Measurements from ENCODE around the gene DCHS1.
"Not testable (repeated sequence)": the region's sequence is repeated elsewhere in the genome, so short reads cannot be mapped to it uniquely, and the experiment has no call there.

DCHS1 gene

GRCh38 chr11:6655790-6656583 lies at the start of gene DCHS1:
Gene DCHS1 (minus strand): TSS chr11:6655809. CDS start chr11:6641613, 14,196 bp downstream.
- in situ Hi-C loops (cut with HindIII; ENCODE audit: low sequenced_read_pairs): no loop called here

GRCh38 chr11:6703247-6704063 lies 47.8 kb upstream of the DCHS1 start:
- in situ Hi-C loops (cut with HindIII; ENCODE audit: low sequenced_read_pairs): loop anchor here (5.0 kb wide), 1 partner anchor 51 kb away; no protein-coding TSS in a partner anchor

GRCh38 chr11:6701955-6702354 lies 46.3 kb upstream of the DCHS1 start:
- in situ Hi-C loops (cut with HindIII; ENCODE audit: low sequenced_read_pairs): loop anchor here (5.0 kb wide), 1 partner anchor 50 kb away; no protein-coding TSS in a partner anchor

GRCh38 chr11:6695377-6695776 lies 39.8 kb upstream of the DCHS1 start:
- in situ Hi-C loops (cut with HindIII; ENCODE audit: low sequenced_read_pairs): no loop called here

- in situ Hi-C loops (cut with HindIII; ENCODE audit: low sequenced_read_pairs): no loop called here
Measured at GRCh38 chr11:6694229-6694535, 38.6 kb upstream of the DCHS1 start.

- in situ Hi-C loops (cut with HindIII; ENCODE audit: low sequenced_read_pairs): no loop called here
Measured at GRCh38 chr11:6693342-6694228, 38.0 kb upstream of the DCHS1 start.

- in situ Hi-C loops (cut with HindIII; ENCODE audit: low sequenced_read_pairs): no loop called here
Measured at GRCh38 chr11:6692128-6692527, 36.5 kb upstream of the DCHS1 start.

GRCh38 chr11:6690431-6691132 lies 35.0 kb upstream of the DCHS1 start:
- in situ Hi-C loops (cut with HindIII; ENCODE audit: low sequenced_read_pairs): not testable (repeated sequence)

GRCh38 chr11:6687876-6688275 lies 32.3 kb upstream of the DCHS1 start:
- in situ Hi-C loops (cut with HindIII; ENCODE audit: low sequenced_read_pairs): no loop called here

- in situ Hi-C loops (cut with HindIII; ENCODE audit: low sequenced_read_pairs): no loop called here
Measured at GRCh38 chr11:6686006-6686405, 30.4 kb upstream of the DCHS1 start.

GRCh38 chr11:6684068-6684467 lies 28.5 kb upstream of the DCHS1 start:
- in situ Hi-C loops (cut with HindIII; ENCODE audit: low sequenced_read_pairs): not testable (repeated sequence)

GRCh38 chr11:6682936-6683861 lies 27.6 kb upstream of the DCHS1 start, which contains the start of gene MRPL17:
Gene MRPL17 (minus strand): TSS chr11:6683340. CDS start chr11:6683296, 44 bp downstream.
- in situ Hi-C loops (cut with HindIII; ENCODE audit: low sequenced_read_pairs): no loop called here

GRCh38 chr11:6682591-6682935 lies 27.0 kb upstream of the DCHS1 start:
- in situ Hi-C loops (cut with HindIII; ENCODE audit: low sequenced_read_pairs): no loop called here

GRCh38 chr11:6681949-6682348 lies 26.3 kb upstream of the DCHS1 start:
- in situ Hi-C loops (cut with HindIII; ENCODE audit: low sequenced_read_pairs): no loop called here

- in situ Hi-C loops (cut with HindIII; ENCODE audit: low sequenced_read_pairs): no loop called here
Measured at GRCh38 chr11:6681505-6681904, 25.9 kb upstream of the DCHS1 start.

- in situ Hi-C loops (cut with HindIII; ENCODE audit: low sequenced_read_pairs): no loop called here
Measured at GRCh38 chr11:6677018-6677417, 21.4 kb upstream of the DCHS1 start.

GRCh38 chr11:6674862-6675261 lies 19.3 kb upstream of the DCHS1 start:
- in situ Hi-C loops (cut with HindIII; ENCODE audit: low sequenced_read_pairs): no loop called here

GRCh38 chr11:6674219-6674597 lies 18.6 kb upstream of the DCHS1 start:
- in situ Hi-C loops (cut with HindIII; ENCODE audit: low sequenced_read_pairs): no loop called here

GRCh38 chr11:6673523-6674218 lies 18.1 kb upstream of the DCHS1 start:
- in situ Hi-C loops (cut with HindIII; ENCODE audit: low sequenced_read_pairs): no loop called here

Data from endothelial cell of hepatic sinusoid (primary cell).